ENCODE results near the gene CHP1. TPM values are rescaled to one million over a fixed set of nuclear protein-coding genes. Genes with fewer than 3 reads are reported as not detected.

Gene CHP1
- total RNA-seq, 1 experiment from 2014 or later: 97.7 TPM

DNA sequence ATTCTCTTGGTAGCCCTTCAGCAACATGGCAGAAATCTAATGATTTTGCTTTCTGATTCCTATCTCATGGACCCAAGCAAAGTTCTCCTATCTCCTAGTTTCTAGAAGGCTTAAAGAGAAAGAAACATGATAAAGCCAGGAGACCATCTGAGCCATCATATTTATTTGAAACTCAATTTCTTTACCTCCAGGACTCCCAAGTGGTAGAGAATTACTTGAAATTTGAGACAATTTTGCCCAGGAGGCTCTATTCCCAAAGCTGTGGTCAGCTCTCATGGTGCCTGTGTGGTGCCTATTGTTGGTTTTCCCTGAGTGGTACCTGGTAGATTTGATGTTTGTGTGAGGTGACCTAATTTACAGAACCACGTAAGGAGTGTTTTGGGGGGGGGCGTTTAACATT is 38.8 kb downstream of the CHP1 start:
- H3T11ph ChIP-seq (ENCODE audit: low read length): no peak overlapping the region
- H2BK15ac ChIP-seq (ENCODE audit: low read depth, low read length): no peak overlapping the region
- TF ChIP-seq CTCF (conservative IDR thresholded peaks at IDR 0.05): no peak
- no peaks in the 10 kb centered on the region for H4K20me1 ChIP-seq (ENCODE audit: control insufficient read depth, insufficient read depth, insufficient read length)
- H2BK5ac ChIP-seq (ENCODE audit: insufficient read length, low read length): no peak overlapping the region
- no peak overlapping the region for H3K23ac ChIP-seq (ENCODE audit: insufficient read length, low read depth, low read length)
- no peak overlapping the region for H2AFZ ChIP-seq (ENCODE audit: low read length)
- H4K91ac ChIP-seq (ENCODE audit: insufficient read length, low read depth, low read length): no peak overlapping the region
- Mint-ChIP-seq H3K4me3 (no peak overlapping the region), H3K27me3 (ENCODE audit: low read depth) (no peaks in the 10 kb centered on the region), H3K27ac (no peak overlapping the region; a peak in 1 of 7 replicates), H3K36me3 (ENCODE audit: insufficient read depth in 1 of 3, low read depth in 3 of 3) (peaks cover 20 to 41% (median 38%) of the 10 kb centered on the region in 3 experiments), H3K9me3 (no peaks in the 10 kb centered on the region; a peak in 2 of 5 replicates), H3K4me1 (no peaks in the 10 kb centered on the region)
- no peak overlapping the region for H4K5ac ChIP-seq (ENCODE audit: insufficient read length, low read depth, low read length)
- WGBS (ENCODE audit: extremely low coverage, insufficient read length, low lambda C conversion rate): no CpG with 5 or more reads among the region's 2 CpGs
- no peaks in the 10 kb centered on the region for H3K9me3 ChIP-seq (ENCODE audit: control insufficient read depth, low read depth, low read length)
- no peak overlapping the region for H2BK12ac ChIP-seq (ENCODE audit: insufficient read length, low read depth, low read length)
- no peak overlapping the region for H3K4ac ChIP-seq (ENCODE audit: low read depth, low read length)
- no peak overlapping the region for H2BK20ac ChIP-seq (ENCODE audit: low read depth, low read length, poor library complexity, severe bottlenecking)
- no peak overlapping the region for H2AK5ac ChIP-seq (ENCODE audit: insufficient read length, low read length)
- no peak overlapping the region for H3K56ac ChIP-seq (ENCODE audit: insufficient read length, low read depth, low read length)
- H4K8ac ChIP-seq (replicated peaks; ENCODE audit: insufficient read length, low read depth, low read length): no peak overlapping the region
- H3K79me2 ChIP-seq (ENCODE audit: insufficient read depth, low read length): no peaks in the 10 kb centered on the region
- no peak overlapping the region for H3K18ac ChIP-seq (ENCODE audit: insufficient read length, low read depth, low read length)
- no peaks in the 10 kb centered on the region for H3K79me1 ChIP-seq (ENCODE audit: insufficient read depth, low read depth, low read length, poor library complexity, severe bottlenecking)
- H3K27me3 ChIP-seq (ENCODE audit: insufficient read depth, low read length): no peaks in the 10 kb centered on the region
- no peaks in the 10 kb centered on the region for H3K4me1 ChIP-seq (ENCODE audit: insufficient read depth, low read length)
- H3K23me2 ChIP-seq (ENCODE audit: insufficient read length, low read depth, low read length, poor library complexity, severe bottlenecking): no peaks in the 10 kb centered on the region
- H3K9ac ChIP-seq (ENCODE audit: extremely low read depth, insufficient read length, low read length): no peak overlapping the region
- H3K4me2 ChIP-seq (ENCODE audit: insufficient read depth, insufficient read length, low read length): no peak overlapping the region
- no peak overlapping the region for H3K27ac ChIP-seq (ENCODE audit: insufficient read length, low read depth, low read length)
- DNase-seq: no peak
- no peak overlapping the region for H3K14ac ChIP-seq (ENCODE audit: insufficient read depth, low read length)
- H2BK120ac ChIP-seq (ENCODE audit: low read depth, low read length, poor library complexity, severe bottlenecking): no peak overlapping the region
